ENCODE results near the gene A1BG.

A1BG gene

GRCh38 chr19:58355215-58355796 is 2.0 kb upstream of the A1BG start:
- Histone ChIP-seq H3K4me3 (ENCODE audit: low read depth, low read length) (no peak overlapping the region), H3K27me3 (ENCODE audit: insufficient read depth, low read depth, severe bottlenecking) (no peaks in the 10 kb centered on the region), H3K9me3 (ENCODE audit: severe bottlenecking) (no peaks in the 10 kb centered on the region), H3K36me3 (no peaks in the 10 kb centered on the region; the same call in none of the 2 replicates), H3K27ac (no peak overlapping the region)
- DNase-seq = no peak
- no peak for TF ChIP-seq CTCF (IDR thresholded peaks at IDR 0.05; ENCODE audit: low read depth, low read length)

- H3K36me3 ChIP-seq = no peaks in the 10 kb centered on the region; the same call in none of the 2 replicates
- DNase-seq = no peak
- H3K4me3 ChIP-seq (ENCODE audit: low read depth, low read length) = no peak overlapping the region
- H3K27me3 ChIP-seq (ENCODE audit: insufficient read depth, low read depth, severe bottlenecking) = no peaks in the 10 kb centered on the region
- no peak overlapping the region for H3K27ac ChIP-seq
- H3K9me3 ChIP-seq (ENCODE audit: severe bottlenecking) = no peaks in the 10 kb centered on the region
- no peak for TF ChIP-seq CTCF (IDR thresholded peaks at IDR 0.05; ENCODE audit: low read depth, low read length)
Measured at GRCh38 chr19:58354478-58355030, 1.3 kb upstream of the A1BG start.

GRCh38 chr19:58353717-58354477 is 605 bp upstream of the A1BG start:
- Histone ChIP-seq H3K27ac (no peak overlapping the region), H3K4me3 (ENCODE audit: low read depth, low read length) (no peak overlapping the region), H3K27me3 (ENCODE audit: insufficient read depth, low read depth, severe bottlenecking) (no peaks in the 10 kb centered on the region), H3K9me3 (ENCODE audit: severe bottlenecking) (no peaks in the 10 kb centered on the region), H3K36me3 (no peaks in the 10 kb centered on the region; the same call in none of the 2 replicates)
- no peak for TF ChIP-seq CTCF (IDR thresholded peaks at IDR 0.05; ENCODE audit: low read depth, low read length)
- no peak for DNase-seq

GRCh38 chr19:58351990-58352755 is 1.1 kb downstream of the A1BG start:
- TF ChIP-seq CTCF (IDR thresholded peaks at IDR 0.05; ENCODE audit: low read depth, low read length) = no peak
- H3K27ac ChIP-seq = no peak overlapping the region
- H3K9me3 ChIP-seq (ENCODE audit: severe bottlenecking) = no peaks in the 10 kb centered on the region
- no peak overlapping the region for H3K4me3 ChIP-seq (ENCODE audit: low read depth, low read length)
- no peaks in the 10 kb centered on the region for H3K27me3 ChIP-seq (ENCODE audit: insufficient read depth, low read depth, severe bottlenecking)
- no peaks in the 10 kb centered on the region; the same call in none of the 2 replicates for H3K36me3 ChIP-seq
- no peak for DNase-seq

GRCh38 chr19:58351558-58351878 is 1.8 kb downstream of the A1BG start:
- Histone ChIP-seq H3K27me3 (ENCODE audit: insufficient read depth, low read depth, severe bottlenecking) (no peaks in the 10 kb centered on the region), H3K27ac (no peak overlapping the region), H3K4me3 (ENCODE audit: low read depth, low read length) (no peak overlapping the region), H3K36me3 (no peaks in the 10 kb centered on the region; the same call in none of the 2 replicates), H3K9me3 (ENCODE audit: severe bottlenecking) (no peaks in the 10 kb centered on the region)
- DNase-seq = no peak
- no peak for TF ChIP-seq CTCF (IDR thresholded peaks at IDR 0.05; ENCODE audit: low read depth, low read length)

Data from WERI-Rb-1 (cell line).